SK-N-SH (cell line): Measurements from ENCODE around the gene NIPAL3.

ENCODE experiments used
- ELF1 ChIP-seq: IDR thresholded peaks from 2 replicates; pipeline ENCODE4 v1.4.0; 2012
- EZH2phosphoT487 ChIP-seq: fragments of 200-600 bp; sonication (generic); IDR thresholded peaks from 2 replicates; pipeline ENCODE4 v1.6.1; 2017; ENCODE audit warnings: low read depth, mixed run types, mild to moderate bottlenecking, antibody characterized with exemption, moderate library complexity, borderline replicate concordance
- FOSL2 ChIP-seq: IDR thresholded peaks from 2 replicates; pipeline ENCODE4 v1.4.0; 2012; ENCODE audit warnings: low read depth, mild to moderate bottlenecking, moderate library complexity, borderline replicate concordance
- GABPA ChIP-seq: IDR thresholded peaks from 2 replicates; pipeline ENCODE4 v1.4.0; 2012; ENCODE audit warnings: low read depth, mild to moderate bottlenecking
- JUND ChIP-seq: IDR thresholded peaks from 2 replicates; pipeline ENCODE4 v1.4.0; 2012
- RAD21 ChIP-seq: IDR thresholded peaks from 2 replicates; pipeline ENCODE4 v1.6.1; 2012; ENCODE audit warnings: mild to moderate bottlenecking, low read length
- RXRA ChIP-seq: IDR thresholded peaks from 2 replicates; pipeline ENCODE4 v1.4.0; 2012; ENCODE audit warnings: low read depth, mild to moderate bottlenecking, borderline replicate concordance
- YY1 ChIP-seq: IDR thresholded peaks from 2 replicates; pipeline ENCODE4 v1.4.0; 2012; ENCODE audit warnings: low read depth, mild to moderate bottlenecking
- TF ChIP-seq, protein P1 (sequence below): IDR thresholded peaks from 2 replicates; pipeline ENCODE4 v1.4.0; 2012; ENCODE audit warnings: low read depth
- TF ChIP-seq, protein P2 (sequence below): fragments of 200-600 bp; sonication (generic); IDR thresholded peaks from 2 replicates; pipeline ENCODE4 v1.6.1; 2017; ENCODE audit warnings: antibody characterized with exemption, mild to moderate bottlenecking, moderate library complexity
- TF ChIP-seq, protein P3 (sequence below): fragments of 150-350 bp; IDR thresholded peaks from 2 replicates; pipeline ENCODE4 v1.6.1; 2017; ENCODE audit warnings: antibody characterized with exemption, low read length, low read depth, borderline replicate concordance
- TF ChIP-seq, protein P4 (sequence below): IDR thresholded peaks from 2 replicates; pipeline ENCODE4; 2012

DNA sequence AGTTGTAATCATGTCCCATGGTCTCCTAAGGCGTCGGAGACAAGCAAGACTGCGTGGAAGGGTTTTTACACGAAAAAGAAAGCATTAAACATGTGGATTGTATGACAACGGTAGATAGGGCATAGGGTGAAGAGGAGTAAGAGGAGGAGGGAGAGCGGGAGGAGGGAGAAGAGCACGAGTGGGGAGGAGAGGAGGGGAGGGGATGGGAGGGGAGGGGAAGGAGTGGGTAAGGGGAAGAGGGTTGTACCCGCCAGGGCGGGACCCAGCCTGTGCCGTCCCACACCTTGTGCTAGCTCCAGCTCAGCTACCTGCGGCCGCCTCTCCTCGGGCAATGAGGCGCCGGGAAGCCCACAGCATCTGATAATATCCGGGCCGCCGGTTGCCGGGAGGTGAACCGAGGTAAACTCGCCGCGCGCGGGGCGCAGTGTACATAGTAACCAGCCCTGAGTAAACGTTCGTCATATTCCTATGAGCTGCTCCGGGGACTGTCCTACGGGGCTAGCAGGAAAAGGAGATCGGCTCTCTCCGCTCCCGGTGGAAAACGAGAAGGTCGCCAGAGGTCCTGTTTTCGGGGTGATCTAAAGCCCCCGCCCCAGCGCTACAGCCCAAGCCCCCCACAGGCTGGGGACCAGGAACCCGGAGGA lies 86.6 kb downstream of the NIPAL3 start:
- TF ChIP-seq, protein P1, sequence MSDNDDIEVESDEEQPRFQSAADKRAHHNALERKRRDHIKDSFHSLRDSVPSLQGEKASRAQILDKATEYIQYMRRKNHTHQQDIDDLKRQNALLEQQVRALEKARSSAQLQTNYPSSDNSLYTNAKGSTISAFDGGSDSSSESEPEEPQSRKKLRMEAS, result no peak
- TF ChIP-seq, protein P2, sequence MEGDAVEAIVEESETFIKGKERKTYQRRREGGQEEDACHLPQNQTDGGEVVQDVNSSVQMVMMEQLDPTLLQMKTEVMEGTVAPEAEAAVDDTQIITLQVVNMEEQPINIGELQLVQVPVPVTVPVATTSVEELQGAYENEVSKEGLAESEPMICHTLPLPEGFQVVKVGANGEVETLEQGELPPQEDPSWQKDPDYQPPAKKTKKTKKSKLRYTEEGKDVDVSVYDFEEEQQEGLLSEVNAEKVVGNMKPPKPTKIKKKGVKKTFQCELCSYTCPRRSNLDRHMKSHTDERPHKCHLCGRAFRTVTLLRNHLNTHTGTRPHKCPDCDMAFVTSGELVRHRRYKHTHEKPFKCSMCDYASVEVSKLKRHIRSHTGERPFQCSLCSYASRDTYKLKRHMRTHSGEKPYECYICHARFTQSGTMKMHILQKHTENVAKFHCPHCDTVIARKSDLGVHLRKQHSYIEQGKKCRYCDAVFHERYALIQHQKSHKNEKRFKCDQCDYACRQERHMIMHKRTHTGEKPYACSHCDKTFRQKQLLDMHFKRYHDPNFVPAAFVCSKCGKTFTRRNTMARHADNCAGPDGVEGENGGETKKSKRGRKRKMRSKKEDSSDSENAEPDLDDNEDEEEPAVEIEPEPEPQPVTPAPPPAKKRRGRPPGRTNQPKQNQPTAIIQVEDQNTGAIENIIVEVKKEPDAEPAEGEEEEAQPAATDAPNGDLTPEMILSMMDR, result no peak
- TF ChIP-seq EZH2phosphoT487 (no peak), RAD21 (no peak), JUND (no peak), GABPA (no peak), RXRA (no peak), FOSL2 (no peak), YY1 (no peak), ELF1 (no peak)
- TF ChIP-seq, protein P3, sequence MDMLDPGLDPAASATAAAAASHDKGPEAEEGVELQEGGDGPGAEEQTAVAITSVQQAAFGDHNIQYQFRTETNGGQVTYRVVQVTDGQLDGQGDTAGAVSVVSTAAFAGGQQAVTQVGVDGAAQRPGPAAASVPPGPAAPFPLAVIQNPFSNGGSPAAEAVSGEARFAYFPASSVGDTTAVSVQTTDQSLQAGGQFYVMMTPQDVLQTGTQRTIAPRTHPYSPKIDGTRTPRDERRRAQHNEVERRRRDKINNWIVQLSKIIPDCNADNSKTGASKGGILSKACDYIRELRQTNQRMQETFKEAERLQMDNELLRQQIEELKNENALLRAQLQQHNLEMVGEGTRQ, result no peak
- TF ChIP-seq, protein P4, sequence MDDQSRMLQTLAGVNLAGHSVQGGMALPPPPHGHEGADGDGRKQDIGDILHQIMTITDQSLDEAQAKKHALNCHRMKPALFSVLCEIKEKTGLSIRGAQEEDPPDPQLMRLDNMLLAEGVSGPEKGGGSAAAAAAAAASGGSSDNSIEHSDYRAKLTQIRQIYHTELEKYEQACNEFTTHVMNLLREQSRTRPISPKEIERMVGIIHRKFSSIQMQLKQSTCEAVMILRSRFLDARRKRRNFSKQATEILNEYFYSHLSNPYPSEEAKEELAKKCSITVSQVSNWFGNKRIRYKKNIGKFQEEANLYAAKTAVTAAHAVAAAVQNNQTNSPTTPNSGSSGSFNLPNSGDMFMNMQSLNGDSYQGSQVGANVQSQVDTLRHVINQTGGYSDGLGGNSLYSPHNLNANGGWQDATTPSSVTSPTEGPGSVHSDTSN, result no peak
